MM.1S (cell line): ENCODE results near the gene DLGAP1.

Experiments
- EZH2 ChIP-seq: fragments of 300-600 bp; sonication (generic); optimal IDR thresholded peaks from 2 replicates; pipeline ENCODE3; 2017; ENCODE audit warnings: low read depth, mild to moderate bottlenecking, antibody characterized with exemption, low read length, mixed read lengths
- TF ChIP-seq, protein P1 (sequence below): fragments of 300-600 bp; sonication (generic); IDR thresholded peaks from 2 replicates; pipeline ENCODE4 v1.5.1; 2016; ENCODE audit warnings: antibody characterized with exemption, low read length, mixed read lengths

DNA sequence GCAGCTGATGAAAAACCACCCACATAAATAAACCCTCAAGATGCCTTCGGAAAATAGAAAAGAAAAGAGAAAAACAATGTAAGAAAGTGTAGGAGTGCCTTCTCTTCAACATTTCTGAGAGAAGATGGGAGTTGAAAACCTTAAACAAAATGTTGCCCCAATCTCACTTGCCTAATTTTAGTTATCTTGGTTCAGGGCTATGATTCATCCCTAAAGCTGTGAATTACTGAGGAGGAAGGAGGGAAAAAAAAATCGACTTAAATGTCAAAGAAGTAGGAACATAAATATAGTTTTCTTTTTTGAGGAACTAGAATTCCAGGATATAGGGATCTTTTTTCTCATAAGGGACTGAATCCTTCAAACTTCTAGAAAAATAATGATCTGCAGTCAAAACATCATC, 644.8 kb downstream of the DLGAP1 start:
- TF ChIP-seq, protein P1, sequence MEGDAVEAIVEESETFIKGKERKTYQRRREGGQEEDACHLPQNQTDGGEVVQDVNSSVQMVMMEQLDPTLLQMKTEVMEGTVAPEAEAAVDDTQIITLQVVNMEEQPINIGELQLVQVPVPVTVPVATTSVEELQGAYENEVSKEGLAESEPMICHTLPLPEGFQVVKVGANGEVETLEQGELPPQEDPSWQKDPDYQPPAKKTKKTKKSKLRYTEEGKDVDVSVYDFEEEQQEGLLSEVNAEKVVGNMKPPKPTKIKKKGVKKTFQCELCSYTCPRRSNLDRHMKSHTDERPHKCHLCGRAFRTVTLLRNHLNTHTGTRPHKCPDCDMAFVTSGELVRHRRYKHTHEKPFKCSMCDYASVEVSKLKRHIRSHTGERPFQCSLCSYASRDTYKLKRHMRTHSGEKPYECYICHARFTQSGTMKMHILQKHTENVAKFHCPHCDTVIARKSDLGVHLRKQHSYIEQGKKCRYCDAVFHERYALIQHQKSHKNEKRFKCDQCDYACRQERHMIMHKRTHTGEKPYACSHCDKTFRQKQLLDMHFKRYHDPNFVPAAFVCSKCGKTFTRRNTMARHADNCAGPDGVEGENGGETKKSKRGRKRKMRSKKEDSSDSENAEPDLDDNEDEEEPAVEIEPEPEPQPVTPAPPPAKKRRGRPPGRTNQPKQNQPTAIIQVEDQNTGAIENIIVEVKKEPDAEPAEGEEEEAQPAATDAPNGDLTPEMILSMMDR = no peak
- no peak for TF ChIP-seq EZH2
